Measurements from ENCODE around the gene ADAMTS19.
"Not testable (repeated sequence)": the region's sequence is repeated elsewhere in the genome, so short reads cannot be mapped to it uniquely, and the experiment has no call there.

ADAMTS19 gene, protein sequence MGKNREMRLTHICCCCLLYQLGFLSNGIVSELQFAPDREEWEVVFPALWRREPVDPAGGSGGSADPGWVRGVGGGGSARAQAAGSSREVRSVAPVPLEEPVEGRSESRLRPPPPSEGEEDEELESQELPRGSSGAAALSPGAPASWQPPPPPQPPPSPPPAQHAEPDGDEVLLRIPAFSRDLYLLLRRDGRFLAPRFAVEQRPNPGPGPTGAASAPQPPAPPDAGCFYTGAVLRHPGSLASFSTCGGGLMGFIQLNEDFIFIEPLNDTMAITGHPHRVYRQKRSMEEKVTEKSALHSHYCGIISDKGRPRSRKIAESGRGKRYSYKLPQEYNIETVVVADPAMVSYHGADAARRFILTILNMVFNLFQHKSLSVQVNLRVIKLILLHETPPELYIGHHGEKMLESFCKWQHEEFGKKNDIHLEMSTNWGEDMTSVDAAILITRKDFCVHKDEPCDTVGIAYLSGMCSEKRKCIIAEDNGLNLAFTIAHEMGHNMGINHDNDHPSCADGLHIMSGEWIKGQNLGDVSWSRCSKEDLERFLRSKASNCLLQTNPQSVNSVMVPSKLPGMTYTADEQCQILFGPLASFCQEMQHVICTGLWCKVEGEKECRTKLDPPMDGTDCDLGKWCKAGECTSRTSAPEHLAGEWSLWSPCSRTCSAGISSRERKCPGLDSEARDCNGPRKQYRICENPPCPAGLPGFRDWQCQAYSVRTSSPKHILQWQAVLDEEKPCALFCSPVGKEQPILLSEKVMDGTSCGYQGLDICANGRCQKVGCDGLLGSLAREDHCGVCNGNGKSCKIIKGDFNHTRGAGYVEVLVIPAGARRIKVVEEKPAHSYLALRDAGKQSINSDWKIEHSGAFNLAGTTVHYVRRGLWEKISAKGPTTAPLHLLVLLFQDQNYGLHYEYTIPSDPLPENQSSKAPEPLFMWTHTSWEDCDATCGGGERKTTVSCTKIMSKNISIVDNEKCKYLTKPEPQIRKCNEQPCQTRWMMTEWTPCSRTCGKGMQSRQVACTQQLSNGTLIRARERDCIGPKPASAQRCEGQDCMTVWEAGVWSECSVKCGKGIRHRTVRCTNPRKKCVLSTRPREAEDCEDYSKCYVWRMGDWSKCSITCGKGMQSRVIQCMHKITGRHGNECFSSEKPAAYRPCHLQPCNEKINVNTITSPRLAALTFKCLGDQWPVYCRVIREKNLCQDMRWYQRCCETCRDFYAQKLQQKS

DNA sequence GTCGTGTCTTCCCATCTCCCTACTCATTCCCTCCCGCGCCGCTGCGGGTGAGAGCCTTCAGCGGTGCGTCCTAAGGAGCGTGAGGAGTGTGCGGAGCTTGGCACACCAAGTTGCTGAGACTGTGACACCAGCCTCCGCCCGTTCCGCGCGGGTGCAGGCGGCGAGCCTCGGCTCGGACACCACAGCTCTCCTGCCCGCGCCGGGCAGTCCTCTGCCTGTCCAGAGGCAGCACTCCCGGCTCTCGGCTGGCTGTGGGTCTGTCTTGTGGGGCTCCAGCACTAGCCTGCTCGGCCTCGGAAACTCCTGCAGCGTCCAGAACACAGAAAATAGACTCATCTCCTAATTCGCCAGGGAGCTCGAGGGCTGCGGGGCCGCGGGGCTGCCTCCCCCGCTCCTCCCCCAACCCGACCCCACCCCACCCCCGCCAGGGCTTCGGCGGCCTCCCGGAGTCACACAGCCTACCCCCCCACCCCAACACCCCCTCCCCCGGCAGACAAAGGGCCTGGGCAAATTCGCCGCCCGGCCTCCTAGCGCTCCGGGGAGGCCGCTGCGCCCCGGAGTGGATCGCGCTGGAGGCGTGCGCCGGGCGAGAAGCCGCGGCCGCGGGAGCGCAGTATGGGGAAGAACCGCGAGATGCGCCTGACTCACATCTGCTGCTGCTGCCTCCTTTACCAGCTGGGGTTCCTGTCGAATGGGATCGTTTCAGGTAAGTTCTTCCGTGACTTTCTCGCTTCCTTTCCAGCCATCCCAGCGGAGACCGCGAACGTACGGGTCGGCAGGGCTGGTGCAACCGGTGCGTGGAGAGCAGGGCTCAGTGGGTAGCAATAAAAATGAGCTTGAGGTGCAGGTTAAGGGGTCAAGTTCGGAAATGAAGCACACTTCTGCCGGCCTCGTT lies at the start of gene ADAMTS19:
TSS of gene ADAMTS19 (plus strand) at position 522 of the 895 bp plus-strand sequence. CDS start at position 616, 94 bp downstream.
- DNase-seq (ENCODE audit: extremely low read depth in 1 of 2, low read depth in 1 of 2), result no peak

DNA sequence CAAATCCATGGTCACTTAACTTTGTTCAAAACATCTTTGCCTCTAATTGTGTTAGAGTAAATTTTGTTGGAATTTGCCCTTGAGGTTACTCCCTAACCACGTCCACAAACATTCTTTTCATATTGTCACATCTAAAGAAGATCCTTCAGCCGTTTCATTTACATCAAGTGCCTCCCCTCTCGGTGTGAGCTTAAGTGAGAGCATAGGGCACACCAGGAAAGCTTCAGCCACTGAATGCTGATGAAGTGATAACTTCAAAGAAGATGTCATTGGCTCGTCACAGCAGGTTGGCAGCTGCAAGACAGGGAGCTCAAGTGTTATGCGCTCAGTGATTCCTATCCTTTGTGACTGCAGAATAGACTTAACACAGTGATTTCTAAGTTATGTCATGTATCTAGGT lies 49.6 kb upstream of the ADAMTS19 start:
- no peak for DNase-seq (ENCODE audit: extremely low read depth in 1 of 2, low read depth in 1 of 2)

DNA sequence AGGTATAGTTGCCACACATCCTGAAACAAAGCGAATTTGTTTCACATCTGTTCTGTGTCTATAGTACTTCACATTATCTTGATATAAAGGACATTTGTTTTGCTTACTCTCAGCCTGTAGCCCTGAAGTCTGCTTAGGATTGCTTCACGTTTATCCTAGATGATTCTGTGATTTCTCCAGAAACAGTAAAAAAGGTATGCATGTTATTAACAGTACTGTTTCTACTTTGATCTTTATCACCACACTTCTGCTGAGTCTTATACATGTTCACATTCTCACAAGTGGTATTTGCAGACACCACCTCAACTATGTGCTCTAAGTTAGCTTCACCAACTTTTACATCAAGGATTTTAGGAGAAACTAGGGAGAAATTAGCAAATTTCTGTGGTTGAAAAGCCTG lies 47.4 kb upstream of the ADAMTS19 start:
- no peak for DNase-seq (ENCODE audit: extremely low read depth in 1 of 2, low read depth in 1 of 2)

DNA sequence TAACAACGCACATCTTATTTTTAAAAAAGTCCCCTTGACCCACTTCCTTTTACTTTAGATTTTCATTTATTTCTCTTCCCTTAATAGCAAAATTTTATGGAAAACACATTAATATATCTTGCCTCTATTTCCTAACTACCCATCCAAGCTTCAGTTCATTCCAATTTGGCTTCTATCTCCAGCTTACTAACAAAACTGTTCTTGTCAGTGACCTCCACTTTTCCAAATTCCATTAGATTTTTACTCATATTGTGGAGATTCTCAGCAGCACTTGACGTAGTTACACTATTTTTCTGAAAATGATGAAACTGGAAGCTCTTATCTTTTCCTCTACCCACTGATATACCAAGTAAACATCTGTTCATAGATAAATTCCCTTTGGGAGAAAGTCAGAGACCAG lies 46.5 kb upstream of the ADAMTS19 start:
- no peak for DNase-seq (ENCODE audit: extremely low read depth in 1 of 2, low read depth in 1 of 2)

DNA sequence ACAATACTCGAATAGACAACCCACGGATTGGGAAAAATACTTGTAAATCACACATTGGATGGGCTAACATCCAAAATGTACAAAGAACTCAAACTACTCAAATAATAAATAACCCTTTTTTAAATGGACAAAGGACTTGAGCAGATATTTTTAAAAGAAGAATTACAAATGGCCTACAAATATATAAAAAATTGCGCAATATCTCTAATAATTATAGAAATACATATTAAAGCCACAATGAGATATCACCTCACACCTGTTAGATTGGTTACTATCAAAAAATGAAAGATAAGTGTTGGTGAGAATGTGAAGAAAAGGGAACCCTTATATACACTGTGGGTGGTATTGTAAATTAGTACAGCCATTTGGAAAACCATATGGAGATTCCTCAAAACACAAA lies 40.8 kb upstream of the ADAMTS19 start:
- DNase-seq (ENCODE audit: extremely low read depth in 1 of 2, low read depth in 1 of 2), result no peak

DNA sequence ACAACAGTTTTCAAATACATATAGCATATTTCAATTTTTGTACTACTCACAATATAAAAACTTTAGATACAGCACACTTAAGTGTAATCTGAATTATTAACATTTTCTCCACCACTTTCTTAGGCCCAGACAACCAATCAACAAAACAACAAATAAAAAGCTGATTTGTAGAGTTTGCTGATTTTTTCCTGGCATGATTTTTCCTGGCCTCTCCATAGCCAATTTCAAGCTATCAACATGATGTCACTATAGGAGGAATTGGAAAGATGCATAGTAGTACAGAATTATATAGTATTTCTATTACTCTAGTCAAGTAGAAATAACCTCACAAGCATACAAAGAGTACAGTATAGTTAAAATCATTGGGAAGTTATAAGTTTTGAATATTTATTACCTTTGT lies 35.1 kb upstream of the ADAMTS19 start:
- DNase-seq (ENCODE audit: extremely low read depth in 1 of 2, low read depth in 1 of 2), result no peak

DNA sequence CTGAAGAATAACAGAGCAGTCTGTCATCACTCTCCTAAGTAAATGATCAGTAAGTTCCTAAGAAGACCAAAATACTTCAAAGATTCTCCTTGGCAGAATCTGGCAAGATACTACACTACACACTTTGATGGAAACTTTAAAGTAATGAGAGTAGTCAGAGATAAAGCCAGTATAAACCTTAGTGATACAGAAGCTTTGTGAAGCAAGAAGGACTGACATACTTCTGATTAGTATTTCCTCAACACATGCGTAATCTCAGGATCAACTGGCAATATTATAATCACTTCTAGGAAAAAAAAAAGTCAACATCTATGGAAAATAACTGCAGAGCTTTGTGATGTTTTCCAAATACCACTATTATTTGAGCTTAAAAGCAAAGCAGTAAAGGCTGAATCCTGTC lies 34.0 kb upstream of the ADAMTS19 start:
- DNase-seq (ENCODE audit: extremely low read depth in 1 of 2, low read depth in 1 of 2), result no peak

DNA sequence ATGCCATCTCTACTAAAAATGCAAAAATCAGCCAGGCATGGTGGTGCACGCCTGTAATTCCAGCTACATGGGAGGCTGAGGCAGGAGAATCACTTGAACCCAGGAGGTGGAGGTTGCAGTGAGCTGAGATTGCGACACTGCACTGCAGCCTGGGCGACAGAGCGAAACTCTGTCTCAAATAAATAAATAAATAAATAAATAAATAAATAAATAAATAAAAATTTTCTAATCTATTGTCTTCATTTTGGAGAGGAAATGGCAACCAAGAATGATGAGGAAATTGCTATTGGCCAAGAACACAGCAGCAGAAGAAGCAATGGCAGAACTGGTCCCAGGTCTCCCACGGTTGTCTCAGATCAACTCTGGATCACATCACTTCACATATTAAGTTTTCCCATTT lies 31.5 kb upstream of the ADAMTS19 start:
- not testable (repeated sequence) for DNase-seq (ENCODE audit: extremely low read depth in 1 of 2, low read depth in 1 of 2)

DNA sequence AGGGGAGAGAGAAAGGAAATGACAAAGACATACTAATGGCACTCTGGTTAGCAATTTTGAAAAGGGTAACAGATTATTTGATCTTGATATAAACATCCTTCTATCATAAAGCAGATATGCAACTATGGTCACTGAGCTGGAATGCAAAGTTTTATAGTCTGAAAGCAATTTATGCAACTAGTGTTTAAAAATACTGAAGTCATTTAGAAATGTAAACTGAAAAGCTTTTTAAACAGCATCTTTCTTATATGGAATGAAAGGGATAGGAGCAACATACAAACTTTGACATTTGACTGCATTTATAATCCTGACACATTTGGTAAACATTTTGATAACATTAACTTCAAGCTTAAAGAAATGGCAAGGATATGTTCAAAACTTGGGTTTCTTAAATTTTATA lies 28.7 kb upstream of the ADAMTS19 start:
- DNase-seq (ENCODE audit: extremely low read depth in 1 of 2, low read depth in 1 of 2), result no peak

DNA sequence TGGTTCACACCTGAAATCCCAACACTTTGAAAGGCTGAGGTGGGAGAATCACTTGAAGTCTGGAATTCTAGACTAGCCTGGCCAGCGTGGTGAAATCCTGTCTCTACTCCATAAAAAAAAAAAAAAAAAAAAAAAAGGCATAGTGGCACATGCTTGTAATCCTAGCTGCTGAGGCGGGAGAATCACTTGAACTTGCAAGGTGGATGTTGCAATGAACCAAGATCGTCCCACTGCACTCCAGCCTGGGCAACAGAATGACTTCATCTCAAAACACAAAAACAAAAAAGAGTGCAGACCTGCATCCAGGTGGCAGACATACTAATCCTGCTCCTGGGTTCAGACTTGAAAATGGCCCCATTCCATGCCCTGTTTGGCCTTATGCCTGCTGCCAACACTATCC lies 21.8 kb upstream of the ADAMTS19 start:
- no peak for DNase-seq (ENCODE audit: extremely low read depth in 1 of 2, low read depth in 1 of 2)

DNA sequence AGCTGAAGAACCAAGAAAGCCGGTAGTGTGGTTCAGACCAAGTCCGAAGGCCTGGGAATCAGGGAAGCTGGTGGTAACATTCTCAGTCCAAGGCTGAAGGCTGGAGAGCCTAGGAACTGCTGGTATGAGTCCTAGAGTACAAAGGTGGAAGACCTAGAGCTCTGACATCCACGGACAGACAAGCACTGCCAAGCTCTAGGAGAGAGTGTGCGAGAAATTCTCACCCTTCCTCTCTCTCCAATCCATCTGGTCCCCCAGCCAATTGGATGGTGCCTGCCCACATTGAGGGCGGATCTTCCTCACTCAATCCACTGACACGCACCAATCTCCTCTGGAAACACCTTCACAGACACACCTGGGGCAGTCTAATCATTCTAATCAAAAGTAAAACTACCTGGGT lies 19.7 kb upstream of the ADAMTS19 start:
- DNase-seq (ENCODE audit: extremely low read depth in 1 of 2, low read depth in 1 of 2), result no peak

DNA sequence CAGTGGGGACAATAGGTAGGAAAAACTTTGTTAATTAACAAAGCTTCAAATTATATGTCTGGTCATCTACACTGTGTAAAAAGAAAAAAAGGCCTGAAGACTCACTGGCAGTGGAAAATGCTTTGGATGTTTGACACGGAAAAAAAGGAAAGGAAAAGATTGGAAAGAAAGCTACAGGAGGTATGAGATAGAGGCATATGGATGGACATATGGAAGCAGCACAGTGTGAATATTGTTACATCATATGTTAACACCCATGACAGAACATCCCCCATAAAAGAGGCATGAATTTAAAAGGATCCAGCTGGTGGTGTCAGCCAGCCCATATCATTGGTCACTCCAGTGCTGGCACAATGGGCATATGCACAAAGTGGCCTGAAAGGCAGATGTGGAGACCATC lies 19.0 kb upstream of the ADAMTS19 start:
- DNase-seq (ENCODE audit: extremely low read depth in 1 of 2, low read depth in 1 of 2), result no peak

DNA sequence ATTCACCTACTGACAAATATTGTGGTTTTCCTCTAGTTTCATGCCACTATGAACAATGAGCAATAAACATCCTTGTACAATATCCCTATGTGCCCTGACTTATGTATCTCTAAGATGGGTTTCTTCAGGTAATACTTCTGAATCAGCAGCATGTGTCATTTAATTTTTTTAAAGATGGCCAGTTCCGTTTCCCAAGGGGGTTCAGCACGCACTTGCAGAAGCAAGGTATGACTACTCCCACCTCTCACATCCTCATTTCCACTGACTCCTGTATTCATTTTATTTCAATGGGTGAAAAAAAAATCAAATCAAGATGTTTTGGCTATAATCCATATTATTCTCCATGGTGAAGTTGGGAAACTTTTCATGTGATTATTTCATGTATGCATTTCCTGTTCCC lies 14.7 kb upstream of the ADAMTS19 start:
- no peak for DNase-seq (ENCODE audit: extremely low read depth in 1 of 2, low read depth in 1 of 2)

DNA sequence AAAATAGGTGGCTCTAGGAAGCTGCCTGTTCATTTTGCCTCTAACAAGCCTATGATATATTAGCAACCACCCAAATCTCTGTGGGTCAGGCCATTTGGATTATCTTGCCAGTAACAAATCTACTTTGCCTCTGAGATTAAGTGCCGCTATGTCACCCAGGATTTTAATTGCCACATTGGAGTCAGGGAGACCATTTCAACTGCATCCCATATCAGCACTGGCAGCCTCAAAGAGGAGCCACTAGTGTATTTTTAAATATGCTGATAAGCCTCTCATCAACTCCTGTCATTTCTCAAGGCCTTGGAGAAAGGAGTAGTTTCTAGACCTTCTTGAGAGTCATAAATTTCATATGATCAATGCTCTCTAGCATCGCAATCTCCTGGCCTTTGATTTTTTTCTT lies 12.1 kb upstream of the ADAMTS19 start:
- no peak for DNase-seq (ENCODE audit: extremely low read depth in 1 of 2, low read depth in 1 of 2)

DNA sequence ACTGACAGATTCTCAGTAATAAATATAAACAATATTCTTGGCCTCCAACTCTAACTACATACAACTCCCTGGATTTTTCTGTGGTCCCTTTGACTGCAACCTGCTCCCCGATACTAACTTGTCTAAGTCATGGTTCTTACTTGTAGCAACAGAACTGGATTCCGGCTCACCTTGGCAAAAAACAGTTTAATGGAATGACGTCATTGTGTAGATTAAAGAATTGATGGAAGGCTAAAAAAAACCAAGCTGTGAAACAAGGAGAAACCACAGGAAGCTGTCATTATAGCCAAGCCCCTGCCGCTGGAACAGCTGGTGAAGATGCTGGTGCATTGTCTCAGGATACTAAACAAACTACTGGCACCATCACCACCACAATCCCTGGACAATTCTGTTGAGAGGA lies 11.4 kb upstream of the ADAMTS19 start:
- no peak for DNase-seq (ENCODE audit: extremely low read depth in 1 of 2, low read depth in 1 of 2)

DNA sequence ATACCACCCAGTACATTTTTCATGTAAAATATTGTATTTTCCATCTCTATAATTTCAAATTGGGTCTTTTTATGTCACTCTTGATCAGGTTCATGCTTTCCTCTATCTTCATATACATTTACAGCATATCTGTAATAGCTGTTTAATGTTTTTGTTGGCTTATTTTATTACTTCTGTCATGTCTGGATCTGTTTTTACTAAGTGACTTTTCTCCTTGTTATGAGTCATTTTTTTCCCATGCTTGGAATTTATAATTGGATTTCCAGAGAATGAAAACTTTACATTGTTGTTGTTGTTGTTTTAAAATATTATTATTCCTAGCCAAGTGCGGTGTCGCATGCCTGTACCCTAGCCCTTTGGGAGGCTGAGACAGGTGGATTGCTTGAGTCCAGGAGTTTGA lies 5.6 kb upstream of the ADAMTS19 start:
- DNase-seq (ENCODE audit: extremely low read depth in 1 of 2, low read depth in 1 of 2), result no peak

DNA sequence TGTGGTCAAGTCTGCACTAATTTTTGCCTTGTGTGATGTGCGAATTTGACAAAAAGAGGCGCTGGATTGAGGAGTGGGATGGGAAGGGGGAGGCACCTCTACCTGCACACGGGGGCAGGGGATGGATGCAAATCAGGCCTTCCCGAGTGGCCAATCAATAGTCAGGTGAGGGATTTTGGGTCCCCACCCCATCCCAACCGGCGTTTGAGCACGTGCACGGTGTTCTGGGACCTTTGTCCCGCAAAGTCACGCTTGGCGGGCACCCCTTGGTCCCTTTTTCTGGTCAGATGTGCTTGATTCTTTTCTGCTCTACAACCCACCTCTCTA lies 685 bp upstream of the ADAMTS19 start:
- DNase-seq (ENCODE audit: extremely low read depth in 1 of 2, low read depth in 1 of 2), result no peak

DNA sequence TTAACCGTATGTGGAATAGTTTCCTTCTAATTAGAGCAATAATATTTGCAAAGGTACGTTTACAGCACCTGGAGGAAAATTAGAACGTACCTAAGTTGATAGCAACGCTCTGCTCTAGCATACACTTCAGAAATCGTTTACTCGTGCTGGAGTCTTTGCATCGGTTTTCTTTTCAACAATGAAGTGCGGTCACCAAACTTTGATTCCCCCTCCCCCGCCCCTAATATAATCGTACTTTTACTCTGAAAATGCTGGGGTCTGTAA lies 506 bp downstream of the ADAMTS19 start:
- no peak for DNase-seq (ENCODE audit: extremely low read depth in 1 of 2, low read depth in 1 of 2)

DNA sequence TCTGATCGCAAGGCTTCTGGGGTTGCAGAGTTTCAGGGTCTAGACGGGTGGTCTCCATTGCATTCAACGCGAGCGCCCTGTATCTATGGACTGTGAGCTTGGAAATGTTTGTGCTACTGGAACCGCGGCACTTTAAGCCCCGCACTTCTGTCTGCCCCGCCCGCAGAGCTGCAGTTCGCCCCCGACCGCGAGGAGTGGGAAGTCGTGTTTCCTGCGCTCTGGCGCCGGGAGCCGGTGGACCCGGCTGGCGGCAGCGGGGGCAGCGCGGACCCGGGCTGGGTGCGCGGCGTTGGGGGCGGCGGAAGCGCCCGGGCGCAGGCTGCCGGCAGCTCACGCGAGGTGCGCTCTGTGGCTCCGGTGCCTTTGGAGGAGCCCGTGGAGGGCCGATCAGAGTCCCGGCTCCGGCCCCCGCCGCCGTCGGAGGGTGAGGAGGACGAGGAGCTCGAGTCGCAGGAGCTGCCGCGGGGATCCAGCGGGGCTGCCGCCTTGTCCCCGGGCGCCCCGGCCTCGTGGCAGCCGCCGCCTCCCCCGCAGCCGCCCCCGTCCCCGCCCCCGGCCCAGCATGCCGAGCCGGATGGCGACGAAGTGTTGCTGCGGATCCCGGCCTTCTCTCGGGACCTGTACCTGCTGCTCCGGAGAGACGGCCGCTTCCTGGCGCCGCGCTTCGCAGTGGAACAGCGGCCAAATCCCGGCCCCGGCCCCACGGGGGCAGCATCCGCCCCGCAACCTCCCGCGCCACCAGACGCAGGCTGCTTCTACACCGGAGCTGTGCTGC lies 1.0 kb downstream of the ADAMTS19 start:
- DNase-seq (ENCODE audit: extremely low read depth in 1 of 2, low read depth in 1 of 2), result no peak

DNA sequence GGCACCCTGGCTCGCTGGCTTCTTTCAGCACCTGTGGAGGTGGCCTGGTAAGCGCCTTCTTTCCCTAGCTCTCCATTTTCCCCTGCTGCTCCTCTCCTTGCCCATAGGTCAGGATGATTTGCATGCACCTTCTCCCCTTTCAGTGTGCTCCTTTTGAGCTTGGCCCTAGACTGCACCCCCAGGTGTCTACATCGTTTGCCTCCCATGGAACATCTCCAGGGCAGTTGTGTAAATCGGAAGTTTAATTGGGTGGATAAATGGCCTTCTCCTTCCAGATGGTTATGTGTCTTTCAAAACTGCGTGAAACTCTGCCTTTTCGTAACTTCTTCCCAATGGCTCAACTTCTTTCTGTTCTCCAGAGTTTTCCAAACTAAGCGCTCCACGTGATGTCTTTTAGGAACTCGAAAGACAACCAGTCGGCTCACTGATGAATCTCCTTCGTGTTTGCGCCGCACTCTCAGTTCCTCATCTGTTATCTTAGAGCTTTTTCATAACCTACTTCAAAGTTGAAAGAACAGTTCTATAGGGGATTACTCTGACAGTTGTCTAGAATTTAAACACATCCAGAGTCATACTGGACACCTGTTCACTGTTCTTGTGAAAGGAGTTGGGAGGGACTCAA lies 1.7 kb downstream of the ADAMTS19 start:
- no peak for DNase-seq (ENCODE audit: extremely low read depth in 1 of 2, low read depth in 1 of 2)
